ENCODE results near the gene TFPT. TPM values are rescaled to one million over a fixed set of nuclear protein-coding genes. Genes with fewer than 3 reads are reported as not detected.

The TFPT gene
- total RNA-seq, 4 donors from 2014 or later = 7.8 to 16.5 (median 11.5) TPM

DNA sequence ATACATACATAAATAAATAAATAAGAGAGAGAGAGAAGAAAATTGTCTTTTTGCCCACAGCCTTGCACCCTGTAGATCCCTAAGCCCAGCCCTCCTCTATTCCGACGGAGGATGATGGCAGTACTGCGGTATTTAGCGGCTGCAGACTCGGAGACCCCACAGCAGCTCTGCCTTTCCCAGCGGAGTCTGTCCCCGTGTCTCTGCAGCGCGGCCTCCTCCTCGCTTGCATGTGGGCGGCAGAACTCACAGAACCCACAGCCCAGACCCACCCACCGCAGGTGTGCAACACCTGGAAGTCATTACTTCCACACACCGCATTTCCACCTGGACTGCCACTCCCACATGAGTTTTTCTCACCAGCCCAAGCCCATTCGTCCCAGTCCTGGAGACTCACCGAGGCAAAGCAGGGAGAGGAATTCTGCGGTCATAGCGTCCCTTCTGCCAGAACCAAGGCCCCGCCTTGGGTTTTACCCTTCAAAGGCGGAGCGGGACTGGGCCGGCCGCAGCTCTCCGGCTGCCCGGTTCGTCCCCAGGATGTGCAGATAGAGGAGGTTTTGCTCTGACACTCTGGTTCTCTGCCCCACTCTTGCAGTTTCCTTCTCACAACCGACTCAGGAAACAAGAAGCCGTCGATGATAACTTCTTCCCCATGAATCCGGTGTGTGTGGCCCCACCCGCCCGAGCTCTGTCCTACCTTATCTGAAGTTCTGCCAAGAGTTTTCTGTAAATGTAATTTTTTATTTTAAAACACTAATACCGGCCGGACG is 51.9 kb downstream of the TFPT start, which contains the start of gene VSTM1:
TSS of gene VSTM1 (minus strand) at position 548 of the 767 bp plus-strand sequence. CDS start at position 428, 120 bp downstream.
- Histone ChIP-seq H3K27me3 (peaks cover 18% of the 10 kb centered on the region), H3K27ac (no peak within 1 kb of the TSS), H3K4me1 (no peaks in the 10 kb centered on the region), H3K36me3 (no peaks in the 10 kb centered on the region), H3K4me3 (no peak within 1 kb of the TSS), H3K9me3 (no peaks in the 10 kb centered on the region)
- WGBS = 77% methylated on average over 34 of the region's 34 CpGs
- no peak for DNase-seq (ENCODE audit: low spot score in 2 of 2)
- TF ChIP-seq POLR2AphosphoS5 (IDR thresholded peaks at IDR 0.05) (no peak), POLR2A (IDR thresholded peaks at IDR 0.05) (no peak), EP300 (IDR thresholded peaks at IDR 0.05) (no peak)
- TF ChIP-seq, protein P1, sequence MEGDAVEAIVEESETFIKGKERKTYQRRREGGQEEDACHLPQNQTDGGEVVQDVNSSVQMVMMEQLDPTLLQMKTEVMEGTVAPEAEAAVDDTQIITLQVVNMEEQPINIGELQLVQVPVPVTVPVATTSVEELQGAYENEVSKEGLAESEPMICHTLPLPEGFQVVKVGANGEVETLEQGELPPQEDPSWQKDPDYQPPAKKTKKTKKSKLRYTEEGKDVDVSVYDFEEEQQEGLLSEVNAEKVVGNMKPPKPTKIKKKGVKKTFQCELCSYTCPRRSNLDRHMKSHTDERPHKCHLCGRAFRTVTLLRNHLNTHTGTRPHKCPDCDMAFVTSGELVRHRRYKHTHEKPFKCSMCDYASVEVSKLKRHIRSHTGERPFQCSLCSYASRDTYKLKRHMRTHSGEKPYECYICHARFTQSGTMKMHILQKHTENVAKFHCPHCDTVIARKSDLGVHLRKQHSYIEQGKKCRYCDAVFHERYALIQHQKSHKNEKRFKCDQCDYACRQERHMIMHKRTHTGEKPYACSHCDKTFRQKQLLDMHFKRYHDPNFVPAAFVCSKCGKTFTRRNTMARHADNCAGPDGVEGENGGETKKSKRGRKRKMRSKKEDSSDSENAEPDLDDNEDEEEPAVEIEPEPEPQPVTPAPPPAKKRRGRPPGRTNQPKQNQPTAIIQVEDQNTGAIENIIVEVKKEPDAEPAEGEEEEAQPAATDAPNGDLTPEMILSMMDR (IDR thresholded peaks at IDR 0.05) = no peak

DNA sequence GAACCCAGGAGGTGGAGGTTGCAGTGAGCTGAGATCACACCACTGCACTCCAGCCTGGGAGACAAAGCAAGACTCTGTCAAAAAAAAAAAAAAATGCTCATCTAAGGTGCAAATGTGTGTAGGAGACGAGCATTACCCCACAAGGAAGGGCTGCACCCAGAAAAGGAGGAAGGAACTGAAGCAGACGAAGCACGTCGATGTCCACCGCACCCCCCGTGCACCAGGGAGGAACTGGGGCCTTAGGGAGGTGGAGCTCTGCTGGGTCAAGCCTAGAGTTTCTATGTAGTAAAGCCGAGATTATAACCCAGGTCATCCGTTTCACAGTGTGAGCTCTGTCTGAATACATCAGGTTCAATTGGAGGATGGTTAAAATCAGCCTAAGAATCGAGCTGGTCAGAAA is 52.8 kb downstream of the TFPT start:
- DNase-seq (ENCODE audit: low spot score in 2 of 2) = no peak
- no peaks in the 10 kb centered on the region for H3K4me1 ChIP-seq
- no peak overlapping the region for H3K4me3 ChIP-seq
- no peaks in the 10 kb centered on the region for H3K9me3 ChIP-seq
- H3K36me3 ChIP-seq = no peaks in the 10 kb centered on the region
- no peak overlapping the region for H3K27ac ChIP-seq
- peaks cover 18% of the 10 kb centered on the region for H3K27me3 ChIP-seq
- WGBS = 79% methylated on average over 9 of the region's 9 CpGs
- TF ChIP-seq EP300 (IDR thresholded peaks at IDR 0.05) = no peak
- TF ChIP-seq, protein P1 (IDR thresholded peaks at IDR 0.05) = no peak
- TF ChIP-seq POLR2AphosphoS5 (IDR thresholded peaks at IDR 0.05) = no peak
- TF ChIP-seq POLR2A (IDR thresholded peaks at IDR 0.05) = no peak

Other genes with a start within 250 kb of the TFPT start
- 10 to 100 TPM; 27.5 to 72.4 (median 67.4) TPM for gene MYADM, start 247.8 kb downstream of the TFPT start, total RNA-seq
- gene PRKCG, start 233.5 kb downstream of the TFPT start, total RNA-seq = not detected
- not detected for gene CACNG7, start 206.4 kb downstream of the TFPT start, total RNA-seq
- gene CACNG8, start 152.7 kb downstream of the TFPT start, total RNA-seq = under 1 TPM in 2 of 4 donors, not detected in 2; 0.08 to 0.25 TPM
- gene CACNG6, start 124.0 kb downstream of the TFPT start, total RNA-seq = not detected
- gene VSTM1, start 51.8 kb downstream of the TFPT start, total RNA-seq = not detected
- not detected for gene TARM1, start 34.3 kb downstream of the TFPT start, total RNA-seq
- 1 to 10 TPM in 3 of 4 donors, under 1 TPM in 1; 0.49 to 2.7 (median 1.8) TPM for gene OSCAR, start 14.9 kb downstream of the TFPT start, total RNA-seq
- 10 to 100 TPM; 23.1 to 71.9 (median 46.4) TPM for gene NDUFA3, start 12.8 kb downstream of the TFPT start, total RNA-seq
- 10 to 100 TPM; 49.6 to 75.3 (median 55.4) TPM for gene PRPF31, start 97 bp upstream of the TFPT start, total RNA-seq
- 10 to 100 TPM; 27.3 to 40.7 (median 35.2) TPM for gene CNOT3, start 22.1 kb upstream of the TFPT start, total RNA-seq
- gene LENG1, start 44.1 kb upstream of the TFPT start, total RNA-seq = 1 to 10 TPM; 2.6 to 4.6 (median 4.0) TPM
- 10 to 100 TPM in 2 of 4 donors, 1 to 10 TPM in 2; 3.4 to 22.8 (median 9.0) TPM for gene TMC4, start 57.5 kb upstream of the TFPT start, total RNA-seq
- gene MBOAT7, start 73.9 kb upstream of the TFPT start, total RNA-seq = 10 to 100 TPM; 54.7 to 96.5 (median 58.7) TPM
- gene TSEN34, start 75.7 kb upstream of the TFPT start, total RNA-seq = 10 to 100 TPM; 42.7 to 76.3 (median 69.1) TPM
- 1,000 to 10,000 TPM; 1,403 to 3,061 (median 2,817) TPM for gene RPS9, start 85.2 kb upstream of the TFPT start, total RNA-seq
- gene LILRB3, start 107.3 kb upstream of the TFPT start, total RNA-seq = 1 to 10 TPM in 3 of 4 donors, under 1 TPM in 1; 0.34 to 5.7 (median 2.9) TPM
- under 1 TPM in 1 of 4 donors, not detected in 3; 0.51 TPM for gene LILRA6, start 127.1 kb upstream of the TFPT start, total RNA-seq
- 1 to 10 TPM in 2 of 4 donors, under 1 TPM in 2; 0.68 to 3.4 (median 2.0) TPM for gene LILRB5, start 141.6 kb upstream of the TFPT start, total RNA-seq
- under 1 TPM in 3 of 4 donors, not detected in 1; 0.38 to 0.80 (median 0.64) TPM for gene LILRB2, start 165.5 kb upstream of the TFPT start, total RNA-seq
- not detected for gene LILRA5, start 197.5 kb upstream of the TFPT start, total RNA-seq
- gene LILRA4, start 223.5 kb upstream of the TFPT start, total RNA-seq = under 1 TPM in 3 of 4 donors, not detected in 1; 0.48 to 0.72 (median 0.55) TPM
- gene LAIR1, start 249.3 kb upstream of the TFPT start, total RNA-seq = 1 to 10 TPM; 1.0 to 1.9 (median 1.5) TPM